ENCODE results near the gene SETD1B. TPM values are rescaled to one million over a fixed set of nuclear protein-coding genes. Genes with fewer than 3 reads are reported as not detected.

The SETD1B gene
- total and polyA plus RNA-seq, 2 experiments from 2014 or later, result 2.4 to 15.1 TPM

- Histone ChIP-seq H3K4me1 (ENCODE audit: low read depth) (peaks cover 26% of the 10 kb centered on the region), H3K9me3 (ENCODE audit: low read depth) (no peaks in the 10 kb centered on the region), H3K27me3 (no peaks in the 10 kb centered on the region), H3K4me3 (peak overlapping the region; percentile 54), H3K36me3 (peaks cover 28% of the 10 kb centered on the region), H3K27ac (peak overlapping the region; percentile 79)
- no peak for TF ChIP-seq CTCF (IDR thresholded peaks at IDR 0.05; ENCODE audit: low read depth, low read length)
- DNase-seq (ENCODE audit: low read depth in 1 of 2, low spot score in 1 of 2), result no peak
These were observed 7.1 kb downstream of the SETD1B start for GRCh38 chr12:121810833-121811433.

GRCh38 chr12:121811434-121812319, 7.9 kb downstream of the SETD1B start:
- H3K27me3 ChIP-seq, result no peaks in the 10 kb centered on the region
- DNase-seq (ENCODE audit: low read depth in 1 of 2, low spot score in 1 of 2), result peak; percentile 83 to 90
- peak; percentile 90 for TF ChIP-seq CTCF (IDR thresholded peaks at IDR 0.05; ENCODE audit: low read depth, low read length)
- peaks cover 28% of the 10 kb centered on the region for H3K36me3 ChIP-seq
- H3K4me3 ChIP-seq, result peak overlapping the region; percentile 54
- peak overlapping the region; percentile 79 for H3K27ac ChIP-seq
- peaks cover 25% of the 10 kb centered on the region for H3K4me1 ChIP-seq (ENCODE audit: low read depth)
- no peaks in the 10 kb centered on the region for H3K9me3 ChIP-seq (ENCODE audit: low read depth)

GRCh38 chr12:121812320-121812871, 8.6 kb downstream of the SETD1B start:
- H3K27me3 ChIP-seq, result no peaks in the 10 kb centered on the region
- H3K4me1 ChIP-seq (ENCODE audit: low read depth), result peaks cover 18% of the 10 kb centered on the region
- H3K36me3 ChIP-seq, result peaks cover 30% of the 10 kb centered on the region
- no peak for TF ChIP-seq CTCF (IDR thresholded peaks at IDR 0.05; ENCODE audit: low read depth, low read length)
- H3K4me3 ChIP-seq, result peak overlapping the region; percentile 54
- no peaks in the 10 kb centered on the region for H3K9me3 ChIP-seq (ENCODE audit: low read depth)
- peak overlapping the region; percentile 25 for H3K27ac ChIP-seq
- peak; percentile 82 to 86 for DNase-seq (ENCODE audit: low read depth in 1 of 2, low spot score in 1 of 2)

GRCh38 chr12:121812921-121813896, 9.4 kb downstream of the SETD1B start:
- Histone ChIP-seq H3K9me3 (ENCODE audit: low read depth) (no peaks in the 10 kb centered on the region), H3K27me3 (no peaks in the 10 kb centered on the region), H3K36me3 (peaks cover 39% of the 10 kb centered on the region), H3K4me3 (peak overlapping the region; percentile 54), H3K4me1 (ENCODE audit: low read depth) (peaks cover 15% of the 10 kb centered on the region), H3K27ac (no peak overlapping the region)
- TF ChIP-seq CTCF (IDR thresholded peaks at IDR 0.05; ENCODE audit: low read depth, low read length), result no peak
- DNase-seq (ENCODE audit: low read depth in 1 of 2, low spot score in 1 of 2), result peak in 1 of 2 donors; percentile 34

GRCh38 chr12:121813951-121814350, 10.1 kb downstream of the SETD1B start:
- H3K4me3 ChIP-seq, result no peak overlapping the region
- H3K36me3 ChIP-seq, result peaks cover 40% of the 10 kb centered on the region
- no peak overlapping the region for H3K27ac ChIP-seq
- TF ChIP-seq CTCF (IDR thresholded peaks at IDR 0.05; ENCODE audit: low read depth, low read length), result no peak
- H3K9me3 ChIP-seq (ENCODE audit: low read depth), result no peaks in the 10 kb centered on the region
- H3K4me1 ChIP-seq (ENCODE audit: low read depth), result peaks cover 15% of the 10 kb centered on the region
- no peak for DNase-seq (ENCODE audit: low read depth in 1 of 2, low spot score in 1 of 2)
- no peaks in the 10 kb centered on the region for H3K27me3 ChIP-seq
